Activated naive CD8-positive, alpha-beta T cell treated with anti-CD3 and anti-CD28 coated beads, Interleukin-2, amount 50 U/mL, for 16 hours (primary cell): ENCODE measurements around the gene OR2D2.
"Not testable (repeated sequence)": the region's sequence is repeated elsewhere in the genome, so short reads cannot be mapped to it uniquely, and the experiment has no call there.

ENCODE experiments used
- DNase-seq: peaks from one replicate; pipeline ENCODE4 v3.0.0-alpha.2; 2020; ENCODE audit warnings: low read depth, low spot score

Gene OR2D2

GRCh38 chr11:6882751-6883150, 9.5 kb downstream of the OR2D2 start:
- DNase-seq: no peak

DNA sequence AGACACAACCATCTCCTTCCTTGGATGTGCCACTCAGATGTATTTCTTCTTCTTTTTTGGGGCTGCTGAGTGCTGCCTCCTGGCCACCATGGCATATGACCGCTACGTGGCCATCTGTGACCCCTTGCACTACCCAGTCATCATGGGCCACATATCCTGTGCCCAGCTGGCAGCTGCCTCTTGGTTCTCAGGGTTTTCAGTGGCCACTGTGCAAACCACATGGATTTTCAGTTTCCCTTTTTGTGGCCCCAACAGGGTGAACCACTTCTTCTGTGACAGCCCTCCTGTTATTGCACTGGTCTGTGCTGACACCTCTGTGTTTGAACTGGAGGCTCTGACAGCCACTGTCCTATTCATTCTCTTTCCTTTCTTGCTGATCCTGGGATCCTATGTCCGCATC, 15.4 kb downstream of the OR2D2 start:
- no peak for DNase-seq

DNA sequence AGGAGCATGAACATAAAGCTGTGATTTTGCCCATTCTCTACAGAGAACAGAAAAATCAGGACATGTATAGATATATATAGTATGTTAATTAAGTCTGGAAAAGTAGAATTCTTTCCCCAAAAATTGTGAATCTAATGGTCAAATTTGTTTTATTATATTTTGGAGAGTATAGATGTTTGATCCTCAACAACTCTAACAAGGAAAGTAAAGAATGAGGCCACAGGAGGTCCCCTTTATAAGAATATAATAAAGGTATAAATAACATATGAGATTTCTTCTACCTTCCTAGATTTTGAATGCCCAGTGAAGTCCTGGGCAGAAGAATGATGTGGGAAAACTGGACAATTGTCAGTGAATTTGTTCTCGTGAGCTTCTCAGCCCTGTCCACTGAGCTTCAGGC, 16.0 kb downstream of the OR2D2 start, which contains the start of gene OR10A4:
OR10A4 (plus strand) TSS at position 301 of the 400 bp plus-strand sequence; CDS start at position 324, 23 bp downstream.
- DNase-seq: no peak

DNA sequence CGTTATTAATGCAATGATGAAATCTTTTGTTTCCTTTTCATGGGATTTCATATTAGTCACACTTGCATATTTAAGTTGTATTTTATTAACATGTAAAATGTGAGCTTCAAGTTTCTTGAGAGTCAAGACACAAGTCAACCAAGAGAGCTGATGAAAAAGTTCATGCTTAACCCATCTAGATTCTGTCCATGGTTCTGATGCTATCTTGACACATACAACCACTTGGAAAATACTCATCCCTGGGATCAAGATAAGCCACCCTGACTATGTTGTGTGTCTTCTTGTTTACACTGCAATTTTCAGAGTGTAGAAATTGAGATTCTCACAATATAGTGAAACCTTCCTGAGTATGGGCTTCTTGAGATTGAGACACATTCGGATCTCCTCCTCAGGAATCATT, 16.5 kb downstream of the OR2D2 start:
- no peak for DNase-seq

GRCh38 chr11:6871278-6871677, 21.0 kb downstream of the OR2D2 start:
- no peak for DNase-seq

DNA sequence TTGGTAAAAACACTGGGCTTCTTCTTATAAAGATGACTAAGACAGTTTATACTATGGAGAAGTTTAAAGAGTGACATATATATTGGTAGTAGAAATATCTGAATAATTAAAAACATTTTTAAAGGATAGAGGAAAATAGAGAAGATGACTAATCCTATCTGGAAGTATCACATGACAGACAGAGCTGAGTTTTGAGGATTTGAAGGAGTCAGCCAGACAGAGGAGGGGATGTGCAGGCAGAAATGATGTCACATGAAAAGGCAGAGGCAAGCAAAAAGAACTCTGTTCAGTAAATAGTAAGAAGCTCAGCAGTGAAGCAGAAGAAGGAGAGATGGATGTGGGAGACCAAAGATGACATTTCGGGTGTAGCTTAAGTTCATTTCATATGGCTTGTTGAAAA, 27.9 kb downstream of the OR2D2 start:
- no peak for DNase-seq

GRCh38 chr11:6862961-6863360, 29.3 kb downstream of the OR2D2 start, which contains the start of gene OR10A2:
TSS of gene OR10A2 (plus strand) at chr11:6863057. CDS start at chr11:6869755, 6,698 bp downstream.
- DNase-seq: no peak

- no peak for DNase-seq
These were observed 35.4 kb downstream of the OR2D2 start for GRCh38 chr11:6856871-6857270.

DNA sequence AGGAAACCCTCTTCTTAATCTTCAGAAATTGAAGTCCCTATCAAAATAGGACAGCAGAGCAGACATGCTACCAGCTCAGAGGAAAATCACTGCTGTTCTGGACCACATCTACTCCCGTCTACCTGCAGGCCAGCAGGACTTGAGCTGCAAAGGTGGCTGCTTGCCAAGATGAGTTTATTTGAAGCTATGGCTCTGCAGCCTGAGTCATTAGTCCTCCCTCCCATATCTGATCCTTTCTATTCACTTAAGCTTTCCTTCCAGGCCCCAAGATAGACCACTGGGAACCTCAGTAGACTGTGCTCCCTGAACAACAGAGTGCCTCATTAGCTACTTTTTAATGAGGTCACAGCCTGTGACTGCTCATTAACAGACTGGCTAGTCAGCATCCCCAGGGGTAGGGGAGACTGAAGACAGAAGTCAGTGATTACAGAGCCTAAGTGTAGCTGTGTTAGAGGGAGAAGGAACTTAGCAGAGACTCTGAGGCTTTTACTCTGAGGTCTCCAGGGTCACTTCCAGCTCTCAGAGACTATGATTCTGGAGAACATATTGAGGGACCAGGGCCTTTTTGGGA, 36.2 kb downstream of the OR2D2 start:
- DNase-seq: no peak

- not testable (repeated sequence) for DNase-seq
These were observed 37.5 kb downstream of the OR2D2 start for GRCh38 chr11:6854801-6855200.

DNA sequence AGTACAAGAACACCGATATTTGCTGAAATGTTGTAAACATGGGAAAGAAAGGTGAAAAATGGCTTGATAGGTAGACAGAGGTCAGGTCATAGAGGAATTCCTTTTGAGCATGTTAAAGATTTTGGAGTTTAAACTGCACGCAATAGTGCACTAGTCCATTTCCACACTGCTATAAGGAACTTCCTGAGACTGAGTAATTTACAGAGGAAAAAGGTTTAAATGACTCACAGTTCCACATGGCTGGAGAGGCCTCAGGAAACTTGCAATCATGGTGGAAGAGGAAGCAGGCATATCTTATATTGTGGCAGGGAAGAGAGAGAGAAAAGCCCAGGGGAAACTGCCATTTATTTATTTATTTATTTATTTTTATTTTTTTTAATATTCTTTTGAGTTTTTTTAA, 41.8 kb downstream of the OR2D2 start:
- no peak for DNase-seq

DNA sequence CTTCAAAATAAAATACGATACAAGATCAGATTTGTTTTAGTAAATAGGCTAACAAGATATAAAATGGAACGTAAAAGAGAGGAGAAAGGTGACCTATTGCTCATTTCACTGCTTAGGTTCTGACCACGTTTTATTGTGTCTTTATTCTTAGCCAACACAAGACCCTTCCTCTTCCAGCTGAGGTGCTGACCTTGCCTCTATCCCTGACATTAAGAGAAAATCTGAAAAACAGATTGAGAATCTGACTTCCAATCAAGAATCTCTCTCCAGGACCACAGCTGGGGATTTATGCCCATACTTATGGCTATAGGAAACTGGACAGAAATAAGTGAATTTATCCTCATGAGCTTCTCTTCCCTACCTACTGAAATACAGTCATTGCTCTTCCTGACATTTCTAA, 46.9 kb downstream of the OR2D2 start, which contains the start of gene OR10A5:
OR10A5 (plus strand) TSS at position 301 of the 400 bp plus-strand sequence; CDS start at position 301, 0 bp downstream.
- no peak for DNase-seq

DNA sequence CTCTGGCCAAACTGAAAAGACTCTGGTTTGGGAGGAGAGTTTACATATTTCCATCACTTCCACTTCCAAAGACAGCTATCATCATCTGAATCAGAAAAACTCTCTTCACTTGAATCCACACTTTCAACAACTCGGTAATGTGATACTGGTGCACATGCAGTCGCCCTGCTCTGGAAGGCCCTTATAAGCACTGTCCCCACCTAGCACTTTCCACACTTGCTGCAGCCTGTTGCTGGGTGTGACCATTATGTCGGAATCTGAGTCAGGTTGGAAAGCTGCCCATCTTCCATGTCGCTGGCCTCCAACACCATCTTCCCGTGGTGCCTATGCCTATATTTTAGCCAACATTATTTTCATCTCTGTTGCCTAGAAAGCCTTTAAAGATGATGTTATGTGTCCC, 47.9 kb downstream of the OR2D2 start:
- no peak for DNase-seq

GRCh38 chr11:6843670-6844069, 48.6 kb downstream of the OR2D2 start:
- DNase-seq: no peak

DNA sequence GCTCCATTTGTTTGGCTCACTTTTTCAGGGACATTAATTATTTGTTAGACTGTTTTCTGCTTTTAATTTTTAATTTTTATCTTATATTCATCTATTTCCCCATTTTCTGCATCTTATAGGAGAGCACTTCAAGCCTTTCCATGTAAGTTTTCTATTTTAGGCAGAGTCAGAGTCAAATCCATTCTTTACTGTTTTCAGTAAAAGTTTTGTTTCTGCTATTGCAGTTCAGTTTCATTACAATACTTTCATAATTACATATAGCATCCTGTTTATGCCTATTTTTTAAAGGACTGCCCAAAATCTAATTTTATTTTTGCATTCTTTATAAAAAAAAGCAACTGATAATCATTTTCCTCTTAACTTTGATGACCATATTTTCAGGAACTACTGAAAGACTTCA, 50.6 kb downstream of the OR2D2 start:
- DNase-seq: no peak
